ENCODE data around the gene STARD10.

DNA sequence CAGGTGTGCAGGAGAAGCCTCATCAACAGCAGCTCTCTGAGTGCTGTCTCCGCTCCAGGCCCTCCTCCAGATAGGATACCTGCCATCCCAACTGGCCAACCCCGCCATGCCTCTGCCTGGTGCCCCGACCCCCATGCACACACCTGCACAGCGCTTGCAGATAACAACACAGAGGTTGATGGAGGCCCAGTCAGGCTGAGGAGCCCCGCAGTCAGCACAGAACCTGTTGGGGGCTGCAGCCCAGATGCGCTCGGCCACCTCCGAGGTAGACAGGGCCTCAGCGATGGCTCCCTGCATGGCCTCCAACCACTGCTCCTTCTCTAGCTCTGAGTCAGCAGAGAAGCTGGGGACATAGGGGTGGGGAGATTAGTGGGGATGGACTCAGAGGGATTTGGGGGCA, 86.8 kb downstream of the STARD10 start:
- no peak for TF ChIP-seq CTCF (IDR thresholded peaks at IDR 0.05; ENCODE audit: insufficient read depth, low read depth, low read length)
- TF ChIP-seq EZH2 (IDR thresholded peaks at IDR 0.05; ENCODE audit: insufficient read depth, low read length) = no peak

All from astrocyte (in vitro differentiated cells and primary cell).